Measurements from ENCODE around the gene FLVCR1.

DNA sequence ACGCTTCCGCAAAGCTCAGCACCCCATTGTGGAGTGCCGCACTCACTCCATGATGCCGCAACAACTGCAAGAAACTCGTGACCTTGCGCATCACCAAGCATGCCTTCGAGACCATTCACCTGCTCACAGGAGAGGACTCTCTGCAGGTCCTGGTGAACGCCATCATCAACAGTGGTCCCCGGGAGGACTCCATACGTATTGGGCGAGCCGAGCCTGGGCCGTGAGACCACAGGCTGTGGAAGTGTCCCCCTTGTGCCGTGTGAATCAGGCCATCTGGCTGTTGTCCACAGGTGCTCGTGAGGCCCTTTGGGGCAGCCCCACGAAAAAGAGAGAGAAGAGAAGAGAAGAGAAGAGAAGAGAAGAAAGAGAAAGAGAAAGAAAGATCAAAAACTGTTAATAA lies 33.9 kb upstream of the FLVCR1 start:
- no peak for TF ChIP-seq POLR2A (IDR thresholded peaks at IDR 0.05; ENCODE audit: low read length)
- TF ChIP-seq GATA1 (IDR thresholded peaks at IDR 0.05; ENCODE audit: low read depth, low read length) = no peak

All from erythroblast (primary cell).